Measurements from ENCODE around the gene CANX. TPM values are rescaled to one million over a fixed set of nuclear protein-coding genes. Genes with fewer than 3 reads are reported as not detected.
"Not testable (repeated sequence)": the region's sequence is repeated elsewhere in the genome, so short reads cannot be mapped to it uniquely, and the experiment has no call there.

Gene CANX, protein sequence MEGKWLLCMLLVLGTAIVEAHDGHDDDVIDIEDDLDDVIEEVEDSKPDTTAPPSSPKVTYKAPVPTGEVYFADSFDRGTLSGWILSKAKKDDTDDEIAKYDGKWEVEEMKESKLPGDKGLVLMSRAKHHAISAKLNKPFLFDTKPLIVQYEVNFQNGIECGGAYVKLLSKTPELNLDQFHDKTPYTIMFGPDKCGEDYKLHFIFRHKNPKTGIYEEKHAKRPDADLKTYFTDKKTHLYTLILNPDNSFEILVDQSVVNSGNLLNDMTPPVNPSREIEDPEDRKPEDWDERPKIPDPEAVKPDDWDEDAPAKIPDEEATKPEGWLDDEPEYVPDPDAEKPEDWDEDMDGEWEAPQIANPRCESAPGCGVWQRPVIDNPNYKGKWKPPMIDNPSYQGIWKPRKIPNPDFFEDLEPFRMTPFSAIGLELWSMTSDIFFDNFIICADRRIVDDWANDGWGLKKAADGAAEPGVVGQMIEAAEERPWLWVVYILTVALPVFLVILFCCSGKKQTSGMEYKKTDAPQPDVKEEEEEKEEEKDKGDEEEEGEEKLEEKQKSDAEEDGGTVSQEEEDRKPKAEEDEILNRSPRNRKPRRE
- polyA plus RNA-seq (ENCODE audit: insufficient read length), result 212 TPM

DNA sequence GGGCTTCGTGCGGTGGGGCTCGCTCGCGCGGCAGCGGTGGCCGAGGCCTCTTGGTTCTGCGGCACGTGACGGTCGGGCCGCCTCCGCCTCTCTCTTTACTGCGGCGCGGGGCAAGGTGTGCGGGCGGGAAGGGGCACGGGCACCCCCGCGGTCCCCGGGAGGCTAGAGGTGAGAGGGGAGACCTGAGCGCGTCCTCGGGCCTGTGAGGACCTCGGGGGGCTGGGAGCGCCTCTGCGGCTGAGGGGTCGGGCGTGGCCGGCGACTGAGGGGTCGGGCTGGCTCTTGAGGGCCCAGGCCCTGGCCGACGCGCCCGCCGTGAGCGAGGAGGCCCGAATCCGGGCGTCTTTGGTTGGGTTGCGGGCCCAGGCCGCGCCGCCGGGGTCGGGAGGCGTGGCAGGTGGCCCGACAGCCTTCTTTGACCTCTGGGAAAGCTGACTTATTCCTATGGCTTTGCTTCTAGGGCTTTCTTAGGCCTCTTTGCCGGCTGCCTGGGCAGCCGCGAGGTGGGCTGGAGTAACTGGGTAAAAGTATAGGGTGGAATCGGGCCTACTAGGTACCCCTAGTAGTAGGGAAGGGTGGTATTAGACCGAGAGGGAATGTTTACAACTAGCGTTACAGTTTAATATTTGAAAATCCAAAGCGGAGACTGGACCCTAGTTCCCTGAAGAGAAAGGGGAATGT is at the start of gene CANX:
CANX (plus strand) TSS at position 33 of the 681 bp plus-strand sequence. CDS start 6,715 bp downstream, outside the sequence.
- DNase-seq, result peak; percentile 47

DNA sequence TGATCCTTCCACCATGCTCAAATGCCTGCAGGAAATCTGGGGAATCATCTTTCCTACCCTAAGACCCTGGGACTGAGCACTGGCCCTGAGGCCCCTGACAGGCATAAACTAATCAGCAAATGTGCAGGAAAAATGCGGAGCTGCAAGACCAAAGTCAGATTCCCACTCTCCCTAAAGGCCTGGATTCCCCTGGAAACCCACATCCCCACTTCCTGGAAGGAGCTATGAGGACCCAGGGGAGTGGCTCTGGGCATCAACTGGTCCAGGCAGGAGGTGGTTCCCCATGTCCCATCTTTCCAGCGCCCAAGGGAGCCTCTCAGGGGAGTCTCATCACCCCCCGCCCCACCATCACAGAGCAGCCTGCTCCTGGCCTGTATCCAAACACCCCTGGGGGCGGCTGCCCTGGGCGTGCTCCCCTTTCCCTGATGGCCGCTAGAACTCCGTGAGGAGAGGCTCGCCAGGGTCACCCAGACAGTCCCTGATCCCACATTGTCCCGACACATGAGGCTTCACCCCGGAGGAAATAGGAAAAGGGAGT is 49.5 kb upstream of the CANX start:
- not testable (repeated sequence) for DNase-seq

DNA sequence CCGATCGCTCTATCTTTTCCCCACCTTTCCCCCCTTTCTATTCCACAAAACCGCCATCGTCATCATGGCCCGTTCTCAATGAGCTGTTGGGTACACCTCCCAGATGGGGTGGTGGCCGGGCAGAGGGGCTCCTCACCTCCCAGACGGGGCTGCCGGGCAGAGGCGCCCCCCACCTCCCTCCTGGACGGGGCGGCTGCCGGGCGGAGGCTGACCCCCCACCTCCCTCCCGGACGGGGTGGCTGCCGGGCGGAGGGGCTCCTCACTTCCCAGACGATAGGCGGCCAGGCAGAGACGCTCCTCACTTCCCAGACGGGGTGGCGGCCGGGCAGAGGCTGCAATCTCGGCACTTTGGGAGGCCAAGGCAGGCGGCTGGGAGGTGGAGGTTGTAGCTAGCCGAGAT is 48.5 kb upstream of the CANX start:
- not testable (repeated sequence) for DNase-seq

DNA sequence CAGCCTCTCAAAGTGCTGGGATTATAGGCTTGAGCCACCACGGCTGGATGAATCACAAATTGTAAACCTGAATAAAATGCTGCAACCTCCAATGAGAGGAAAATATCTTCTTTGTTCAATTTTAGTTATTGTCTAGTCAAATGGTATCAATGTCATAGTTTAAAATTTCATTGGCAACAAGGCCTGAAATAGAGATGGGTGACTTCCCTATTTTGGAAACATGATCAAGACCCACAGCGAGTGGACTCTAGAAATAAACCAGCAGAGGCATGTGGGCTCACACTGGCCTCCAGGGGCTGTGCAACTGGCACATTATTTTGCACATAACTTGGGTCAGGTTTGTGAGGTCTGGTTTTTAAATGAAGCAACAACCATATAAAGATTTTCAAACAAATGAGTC is 45.6 kb upstream of the CANX start:
- DNase-seq, result not testable (repeated sequence)

DNA sequence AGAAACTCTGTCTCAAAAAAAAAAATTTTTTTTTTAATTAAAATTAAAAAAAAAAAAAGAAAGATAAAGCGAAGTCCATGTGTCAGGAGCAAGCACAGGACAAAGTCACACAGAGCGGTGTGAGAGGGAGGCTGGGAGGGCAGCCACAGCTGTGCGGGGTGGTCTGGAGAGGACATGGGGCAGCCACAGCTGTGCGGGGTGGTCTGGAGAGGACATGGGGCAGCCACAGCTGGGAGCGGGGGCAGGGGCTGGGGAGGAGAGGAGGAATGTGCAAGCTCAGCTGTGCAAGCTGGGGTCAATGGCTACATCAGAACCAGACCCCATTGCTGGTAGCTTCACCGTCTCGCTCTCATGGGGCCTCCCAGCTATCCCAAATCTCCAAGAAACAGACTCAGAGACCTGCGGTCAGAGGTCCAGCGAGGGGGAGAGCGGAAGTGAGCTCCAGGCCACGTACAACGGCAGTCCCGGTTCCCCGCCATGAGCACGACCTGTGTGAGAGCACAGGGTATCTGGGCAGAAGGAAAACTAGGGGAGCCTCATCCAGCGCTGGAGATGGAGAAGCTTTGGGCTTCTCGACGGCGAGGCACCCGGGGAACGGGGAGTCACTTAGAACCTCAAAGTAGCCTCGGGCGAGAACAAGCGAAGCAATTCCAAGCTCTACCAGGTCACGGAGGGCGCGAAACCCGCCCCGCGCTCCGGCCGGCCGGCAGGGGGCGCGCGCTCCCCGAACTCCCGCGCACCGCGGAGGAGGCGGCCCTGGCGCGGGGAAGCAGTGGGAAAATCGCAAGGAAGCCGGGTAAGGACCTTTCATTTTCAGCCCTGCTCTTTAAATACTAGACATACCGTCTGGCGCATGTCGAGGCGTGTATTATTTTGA is 41.2 kb upstream of the CANX start:
- DNase-seq, result not testable (repeated sequence)

DNA sequence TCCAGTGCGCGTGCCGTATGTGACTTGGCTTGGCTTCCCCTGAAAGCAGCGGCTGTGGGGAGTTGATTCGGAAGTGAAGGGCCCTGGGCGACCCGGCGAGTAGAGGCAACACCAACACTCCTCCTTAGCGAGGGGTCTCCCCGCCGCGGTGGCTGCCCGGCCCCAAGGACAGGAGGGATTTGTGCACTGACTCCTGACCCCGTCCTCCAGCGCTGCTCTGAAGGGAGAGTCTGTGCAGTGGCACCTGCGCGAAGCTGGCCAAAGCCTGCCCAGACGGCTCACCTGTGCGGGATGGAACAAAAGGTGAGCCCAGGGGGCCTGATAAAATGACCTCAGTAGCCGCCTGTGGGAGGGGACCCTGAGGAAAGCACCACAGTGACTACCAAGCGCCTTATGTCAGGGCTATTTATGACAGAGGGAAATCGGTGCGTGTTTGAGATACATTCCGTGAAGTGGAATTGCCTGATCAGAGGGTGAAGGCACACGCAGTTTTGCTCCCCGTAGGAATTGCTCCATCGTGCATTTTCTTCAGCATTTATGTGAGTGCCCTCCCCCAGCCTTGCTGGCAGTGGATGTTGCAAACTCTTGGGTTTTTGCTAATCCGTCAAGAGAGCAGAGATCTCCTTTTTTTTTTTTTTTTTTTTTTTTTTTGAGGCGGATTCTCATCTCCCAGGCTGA is 40.4 kb upstream of the CANX start:
- not testable (repeated sequence) for DNase-seq

DNA sequence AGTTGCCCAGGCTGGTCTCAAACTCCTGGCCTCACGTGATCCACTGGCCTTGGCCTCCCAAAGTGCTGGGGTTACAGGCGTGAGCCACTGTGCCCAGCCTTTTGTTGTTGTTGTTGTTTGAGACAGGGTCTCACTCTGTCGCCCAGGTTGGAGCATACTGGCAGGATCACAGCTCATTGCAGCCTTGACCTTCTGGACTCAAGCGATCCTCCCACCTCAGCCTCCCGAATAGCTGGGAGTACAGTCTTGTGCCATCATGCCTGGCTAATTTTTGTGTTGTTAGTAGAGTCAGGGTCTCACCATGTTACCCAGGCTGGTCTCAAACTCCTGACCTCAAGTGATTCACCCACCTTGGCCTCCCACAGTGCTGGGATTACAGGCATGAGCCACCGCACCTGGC is 37.1 kb upstream of the CANX start:
- not testable (repeated sequence) for DNase-seq

DNA sequence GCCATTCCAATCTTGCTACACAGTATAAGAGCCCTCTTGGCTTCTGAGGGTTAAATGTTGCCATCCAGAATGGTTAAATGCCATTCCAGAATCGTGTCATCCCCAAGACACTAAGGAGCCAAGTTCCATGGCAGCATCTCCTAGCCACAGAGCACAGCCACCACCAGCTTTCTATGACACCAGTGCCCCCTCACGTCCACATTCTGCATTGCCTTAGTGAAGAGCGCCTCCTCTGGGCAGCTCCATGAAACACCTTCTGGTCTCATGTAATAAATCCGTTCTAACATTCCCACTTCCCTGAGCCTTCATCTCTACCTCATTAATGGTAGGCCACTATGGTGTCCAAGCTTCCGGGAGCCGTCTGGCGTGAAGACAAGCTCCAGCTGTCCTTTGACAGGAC is 30.4 kb upstream of the CANX start:
- DNase-seq, result no peak

DNA sequence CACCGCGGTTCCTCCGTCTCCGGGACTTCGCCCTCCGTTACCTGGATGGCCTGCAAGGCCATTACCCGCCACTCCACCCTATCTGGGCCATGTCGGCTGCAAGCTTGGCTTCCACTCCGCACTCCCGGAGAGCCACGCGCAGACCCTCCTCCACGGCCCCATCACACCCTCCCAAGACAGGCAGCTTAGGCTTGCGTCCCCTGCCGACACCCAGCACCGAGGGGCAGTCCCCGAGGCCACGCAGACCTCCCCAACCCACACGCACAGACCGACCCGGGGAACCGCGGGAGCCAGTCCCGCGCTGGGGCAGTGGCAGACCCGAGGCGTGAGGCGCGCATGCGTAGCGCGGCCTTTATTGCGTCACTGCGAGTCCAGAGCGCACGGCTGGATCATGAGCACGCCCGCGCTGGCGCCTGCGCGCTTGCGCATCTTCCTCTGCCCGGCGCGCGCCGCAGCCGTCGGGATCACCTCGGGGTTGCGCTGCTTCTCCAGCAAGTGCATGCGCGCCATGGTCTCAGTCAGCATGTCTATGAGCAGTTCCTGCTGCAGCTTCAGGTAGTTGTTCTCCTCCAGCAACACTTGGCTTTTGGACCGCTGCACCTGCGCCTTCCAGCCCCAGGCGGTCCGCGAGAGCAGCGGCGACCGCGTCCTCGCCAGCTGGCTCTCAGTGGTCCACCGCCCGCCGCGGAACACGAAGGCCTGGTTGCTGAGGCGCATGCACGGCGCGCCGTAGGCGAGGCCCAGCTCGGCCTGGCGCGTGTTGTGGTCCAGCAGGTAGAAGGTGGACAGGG is 20.3 kb upstream of the CANX start:
- DNase-seq, result peak; percentile 100

DNA sequence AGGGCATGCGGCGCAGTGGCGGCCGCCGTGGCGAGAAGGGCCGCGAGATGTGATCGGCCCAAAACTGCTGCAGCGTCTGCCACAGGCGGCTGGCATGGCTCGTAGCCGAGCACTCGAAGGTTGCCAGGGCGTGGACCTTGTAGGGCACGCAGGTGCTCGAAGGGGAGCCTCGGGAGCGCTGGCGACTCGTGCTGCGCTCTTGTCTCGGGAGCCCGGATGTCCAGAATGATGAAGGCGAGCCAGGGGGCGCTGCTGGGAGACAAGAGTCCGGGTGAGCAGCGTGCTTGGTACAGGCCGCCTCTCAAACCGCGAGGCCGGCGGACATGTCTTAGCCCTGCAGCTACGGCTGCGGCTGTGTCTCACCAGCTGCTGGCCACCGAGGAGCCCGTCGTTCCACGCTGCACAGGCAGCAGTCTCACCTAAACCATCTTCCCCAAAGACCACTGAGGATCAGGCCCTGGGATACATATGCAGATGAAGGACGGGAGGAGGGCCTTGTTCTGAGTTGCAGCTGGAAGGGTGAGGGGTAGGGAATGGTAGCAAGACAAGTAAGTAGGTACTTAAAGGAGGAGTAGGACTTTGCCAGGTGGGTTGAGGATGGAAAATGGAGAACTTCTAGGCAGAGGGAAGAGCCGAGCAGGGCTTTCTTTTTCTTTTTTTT is 19.6 kb upstream of the CANX start:
- DNase-seq, result peak; percentile 77

DNA sequence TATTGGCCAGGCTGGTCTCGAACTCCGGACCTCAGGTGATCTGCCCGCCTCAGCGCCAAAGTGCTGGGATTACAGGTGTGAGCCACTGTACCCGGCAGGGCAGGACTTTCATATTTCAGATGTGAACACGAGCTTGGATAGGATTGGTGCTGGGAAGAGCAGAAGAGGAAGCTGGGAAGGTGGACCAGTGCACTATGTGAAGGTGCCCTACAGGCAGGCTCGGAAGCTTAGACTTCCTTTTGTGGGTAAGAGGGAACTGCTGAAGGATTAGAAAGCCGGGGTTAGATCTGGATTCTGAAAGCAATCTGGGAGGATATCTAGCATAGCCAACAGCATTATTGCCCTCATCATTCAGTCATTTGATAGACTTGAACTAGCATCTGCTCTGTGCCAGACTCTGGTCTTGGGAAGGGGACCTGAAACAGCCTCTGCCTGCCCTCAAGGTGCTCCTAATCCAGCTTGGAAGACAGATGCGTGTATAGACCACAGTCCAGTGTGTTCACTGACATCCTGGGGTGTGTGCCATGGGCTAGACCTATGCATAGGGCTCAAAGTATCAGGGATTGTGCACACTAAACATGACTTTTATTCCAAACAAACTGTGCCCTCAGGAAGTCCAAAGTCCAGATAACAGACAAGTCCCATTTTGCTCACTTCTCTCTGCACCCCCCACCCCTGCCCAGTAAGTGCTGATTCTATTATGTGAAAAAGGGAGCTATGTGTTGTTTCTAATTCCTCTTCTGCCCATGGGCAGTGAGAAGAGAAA is 18.6 kb upstream of the CANX start:
- DNase-seq, result no peak

DNA sequence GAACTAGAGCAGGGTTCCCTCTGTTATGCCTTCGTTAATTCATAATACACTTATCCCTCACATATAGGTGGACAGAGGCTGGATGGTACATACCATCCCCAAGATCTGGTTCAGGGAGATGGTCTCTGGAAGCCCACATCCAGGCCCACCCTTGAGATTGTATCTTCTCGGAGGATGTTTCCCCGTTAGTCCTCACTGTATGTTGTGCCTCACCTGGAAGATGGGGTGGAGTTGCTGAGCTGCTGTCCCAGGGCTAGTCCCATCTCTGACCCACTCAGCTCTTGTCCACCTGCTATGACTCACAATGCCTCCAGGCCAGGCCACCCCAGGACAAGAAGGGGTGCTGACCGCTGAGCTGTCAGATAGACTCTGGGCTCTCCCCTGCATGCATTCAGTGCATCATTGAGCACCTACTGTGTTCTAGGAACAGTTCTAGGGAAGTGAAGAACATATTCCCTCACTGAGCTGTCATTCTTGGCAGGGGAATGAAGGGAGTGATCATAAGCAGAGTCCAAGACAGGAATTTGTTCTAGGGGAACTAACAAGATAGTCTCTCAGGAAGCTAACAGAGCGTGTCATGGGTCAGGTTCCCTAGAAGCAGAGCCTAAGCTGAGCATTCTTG is 17.9 kb upstream of the CANX start, which contains the start of gene CBY3:
CBY3 (minus strand) TSS at position 255 of the 622 bp plus-strand sequence; CDS start at position 139, 116 bp downstream.
- DNase-seq, result no peak

DNA sequence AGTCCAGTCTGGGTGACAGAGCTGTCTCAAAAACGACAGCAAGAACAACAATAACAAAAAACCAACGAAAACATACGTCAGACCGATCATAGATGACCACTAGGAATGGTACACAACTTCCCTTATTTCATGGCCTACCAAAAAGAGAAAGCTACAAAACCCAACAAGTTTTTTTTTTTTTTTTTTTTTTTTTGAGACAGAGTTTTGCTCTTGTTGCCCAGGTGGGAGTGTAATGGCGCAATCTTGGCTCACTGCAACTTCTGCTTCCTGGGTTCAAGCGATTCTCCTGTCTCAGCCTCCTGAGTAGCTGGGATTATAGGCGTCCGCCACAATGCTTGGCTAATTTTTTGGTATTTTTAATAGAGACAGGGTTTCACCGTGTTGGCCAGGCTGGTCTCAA is 9.6 kb upstream of the CANX start:
- DNase-seq, result not testable (repeated sequence)

DNA sequence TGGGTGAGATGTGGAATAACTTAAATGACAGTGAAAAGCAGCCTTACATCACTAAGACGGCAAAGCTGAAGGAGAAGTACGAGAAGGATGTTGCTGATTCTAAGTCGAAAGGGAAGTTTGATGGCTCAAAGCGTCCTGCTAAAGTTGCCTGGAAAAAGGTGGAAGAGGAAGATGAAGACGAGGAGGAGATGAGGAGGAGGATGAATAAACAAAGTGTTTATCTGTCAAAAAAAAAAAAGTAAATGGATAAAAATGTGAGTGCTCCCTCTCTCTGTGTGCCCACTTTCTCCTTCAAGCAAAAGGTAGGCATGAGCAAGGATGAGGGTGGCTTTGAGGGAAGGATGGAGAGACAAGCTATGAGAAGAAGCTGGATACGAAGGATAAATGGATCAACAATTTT is 4.2 kb upstream of the CANX start:
- no peak for DNase-seq

DNA sequence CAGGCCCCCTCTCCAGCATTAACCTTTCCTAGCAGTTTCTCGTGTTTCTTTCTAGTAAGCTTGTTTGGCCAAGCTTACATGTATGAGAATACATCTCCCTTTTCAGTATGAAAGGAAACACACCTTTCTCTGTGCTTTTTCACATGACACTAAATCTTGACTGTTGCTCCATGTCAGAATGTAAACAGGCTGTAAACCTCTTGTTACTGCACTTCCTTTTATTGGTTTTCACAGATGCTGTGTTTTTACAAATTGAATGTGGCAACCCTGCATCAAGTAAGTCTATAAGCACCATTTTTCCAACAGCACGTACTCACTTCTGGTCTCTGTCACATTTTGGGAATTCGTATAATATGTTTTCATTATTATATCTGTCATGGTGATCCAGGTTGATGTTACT is 2.2 kb upstream of the CANX start:
- no peak for DNase-seq

DNA sequence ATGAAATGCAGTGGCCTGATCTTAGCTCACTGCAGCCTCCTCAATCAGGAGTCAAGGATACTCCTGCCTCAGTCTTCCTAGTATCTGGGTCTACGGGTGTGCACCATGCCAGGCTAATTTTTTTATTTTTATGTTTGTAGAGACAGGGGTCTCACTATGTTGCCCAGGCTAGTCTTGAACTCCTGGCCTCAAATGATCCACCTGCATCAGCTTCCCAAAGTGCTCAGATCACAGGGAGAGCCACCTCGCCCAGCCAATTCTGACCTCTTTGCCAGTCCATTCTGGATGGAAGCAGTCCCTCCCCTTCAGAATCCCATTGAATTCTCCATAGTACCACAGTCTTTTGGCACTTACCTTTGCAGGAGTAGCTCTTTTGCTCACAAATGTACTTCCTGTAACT is 1.7 kb upstream of the CANX start:
- no peak for DNase-seq

DNA sequence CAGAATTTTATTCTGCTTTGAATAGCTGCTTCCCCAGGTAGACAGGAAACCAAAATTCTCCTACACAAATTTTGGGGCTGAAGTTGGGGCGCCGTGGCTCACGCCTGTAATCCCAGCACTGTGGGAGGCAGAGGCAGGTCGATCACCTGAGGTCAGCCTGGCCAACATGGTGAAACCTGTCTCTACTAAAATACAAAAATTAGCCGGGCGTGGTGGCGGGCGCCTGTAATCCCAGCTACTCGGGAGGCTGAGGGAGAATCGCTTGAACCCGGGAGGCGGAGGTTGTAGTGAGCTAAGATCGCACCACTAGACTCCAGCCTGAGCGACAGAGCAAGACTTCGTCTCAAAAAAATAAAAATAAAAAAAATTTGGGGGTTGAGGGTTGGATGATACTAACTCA is 1.2 kb upstream of the CANX start:
- DNase-seq, result not testable (repeated sequence)
